C4-2B (cell line): Measurements from ENCODE around the gene C3orf18.

ENCODE experiments used
- CTCF ChIP-seq: fragments of 450-650 bp; conservative IDR thresholded peaks from 2 replicates; pipeline ENCODE4 v1.5.1; 2017; ENCODE audit warnings: mild to moderate bottlenecking
- ZFX ChIP-seq: fragments of 450-650 bp; IDR thresholded peaks from 2 replicates; pipeline ENCODE4 v1.6.1; 2017

- no peak for TF ChIP-seq ZFX
- TF ChIP-seq CTCF, result no peak
These were observed 3.1 kb upstream of the C3orf18 start for GRCh38 chr3:50570508-50571279.
